A549 (cell line): Measurements from ENCODE around the gene ASB7. TPM values are rescaled to one million over a fixed set of nuclear protein-coding genes. Genes with fewer than 3 reads are reported as not detected.
A peak's percentile ranks its signal among the peaks of the same experiment; 100 is the strongest.
"Not testable (repeated sequence)": the region's sequence is repeated elsewhere in the genome, so short reads cannot be mapped to it uniquely, and the experiment has no call there.

Experiments used
- ATAC-seq, 2 experiments: fragments of 200-7000 bp in 1 of 2; fragments of >200 bp in 1 of 2; cut with Nextera tagmentation in 1 of 2; cut with Tn5 transposase in 1 of 2; 3 replicates each; pipeline versions ENCODE4 v1.8.0 to v1.9.1; 2018 to 2020; ENCODE audit warnings: mild to moderate bottlenecking in 1 of 2, moderate library complexity in 1 of 2
- CTCF ChIA-PET: fragments of 300-600 bp; sonication (Branson Sonifier 250); formaldehyde crosslinking; extraction: SDS; loops from one replicate; lab custom pipeline; 2021; ENCODE audit warnings: antibody characterized with exemption, inconsistent platforms; lab: Yijun Ruan, JAX
- POLR2A ChIA-PET: fragments of 350-600 bp; formaldehyde crosslinking; extraction: SDS; loops from one replicate; lab custom pipeline; 2021; ENCODE audit warnings: antibody characterized with exemption, inconsistent platforms; lab: Yijun Ruan, JAX
- DNase-seq, 2 experiments: peaks; one replicate each; pipeline versions ENCODE4 v3.0.0 to v3.0.0-alpha.2; 2011 to 2016; ENCODE audit warnings: low read depth in 1 of 2, low spot score in 1 of 2
- FAIRE-seq: peaks from 2 replicates; lab custom pipeline; 2011; peaks lifted over from hg19 to GRCh38; lab: Jason Lieb, UNC
- H3K27ac ChIP-seq, 2 experiments: fragments of >200 bp; sonication (Bioruptor Twin); formaldehyde crosslinking; 3 replicates each; pipeline ENCODE4 v1.5.1; 2016 to 2017
- H3K4me1 ChIP-seq: fragments of >200 bp; sonication (Bioruptor Twin); formaldehyde crosslinking; 3 replicates; pipeline ENCODE4 v1.6.1; 2016
- H3K4me2 ChIP-seq: fragments of >200 bp; sonication (Bioruptor Twin); formaldehyde crosslinking; 3 replicates; pipeline ENCODE4 v1.6.1; 2016
- H3K4me3 ChIP-seq: fragments of >200 bp; sonication (Bioruptor Twin); formaldehyde crosslinking; 3 replicates; pipeline ENCODE4 v1.5.1; 2016
- H3K9me3 ChIP-seq: fragments of >200 bp; sonication (Bioruptor Twin); formaldehyde crosslinking; 3 replicates; pipeline ENCODE4 v1.6.1; 2016
- CBX2 ChIP-seq: fragments of 200-600 bp; sonication (generic); IDR thresholded peaks from 2 replicates; pipeline ENCODE4 v1.6.1; 2016; ENCODE audit warnings: low read depth, mild to moderate bottlenecking, borderline replicate concordance
- CTCF ChIP-seq: fragments of >200 bp; sonication (Bioruptor Twin); formaldehyde crosslinking; IDR thresholded peaks from 3 replicates; pipeline ENCODE4 v1.5.1; 2016
- EHF ChIP-seq: fragments of 250-450 bp; sonication (Bioruptor Pico); IDR thresholded peaks from 2 replicates; pipeline ENCODE4 v1.5.0; 2020; ENCODE audit warnings: mild to moderate bottlenecking
- HES2 ChIP-seq: fragments of >200 bp; sonication (Bioruptor Twin); formaldehyde crosslinking; IDR thresholded peaks from 2 replicates; pipeline ENCODE4 v1.6.1; 2016
- HEYL ChIP-seq: fragments of 250-450 bp; sonication (Bioruptor Pico); IDR thresholded peaks from 2 replicates; pipeline ENCODE4 v1.8.0; 2021; ENCODE audit warnings: mild to moderate bottlenecking, moderate library complexity
- HMGXB4 ChIP-seq: fragments of 250-450 bp; sonication (Bioruptor Pico); IDR thresholded peaks from 2 replicates; pipeline ENCODE4 v1.5.0; 2021; ENCODE audit warnings: mild to moderate bottlenecking, moderate library complexity, borderline replicate concordance
- HOXB13 ChIP-seq: fragments of 250-450 bp; sonication (Bioruptor Pico); IDR thresholded peaks from 2 replicates; pipeline ENCODE4 v1.5.0; 2020; ENCODE audit warnings: low read depth, mild to moderate bottlenecking, moderate library complexity
- JUN ChIP-seq, 2 experiments: fragments of >200 bp; sonication (Bioruptor Twin); formaldehyde crosslinking; IDR thresholded peaks; 2 replicates in 1 of 2; 3 replicates in 1 of 2; pipeline ENCODE4 v1.6.1; 2016 to 2017
- MYC ChIP-seq: IDR thresholded peaks from 2 replicates; pipeline ENCODE4 v1.6.1; 2012; ENCODE audit warnings: mild to moderate bottlenecking, inconsistent platforms, low read length, improper control_type of control experiment, borderline replicate concordance
- NPAS2 ChIP-seq: fragments of 250-450 bp; sonication (Bioruptor Pico); IDR thresholded peaks from 2 replicates; pipeline ENCODE4 v1.8.0; 2022; ENCODE audit warnings: mild to moderate bottlenecking, moderate library complexity, borderline replicate concordance
- PBX3 ChIP-seq: IDR thresholded peaks from 2 replicates; pipeline ENCODE4 v1.6.1; 2012
- PHF8 ChIP-seq: fragments of 200-600 bp; sonication (generic); IDR thresholded peaks from 2 replicates; pipeline ENCODE4 v1.6.1; 2016; ENCODE audit warnings: low read depth, mild to moderate bottlenecking, antibody characterized with exemption, moderate library complexity, borderline replicate concordance
- POLR2A ChIP-seq: IDR thresholded peaks from 2 replicates; pipeline ENCODE4 v1.6.1; 2012; ENCODE audit warnings: mild to moderate bottlenecking, low read length
- RARB ChIP-seq: fragments of 250-450 bp; sonication (Bioruptor Pico); IDR thresholded peaks from 2 replicates; pipeline ENCODE4 v1.8.0; 2021; ENCODE audit warnings: mild to moderate bottlenecking, moderate library complexity
- ZFP36 ChIP-seq: fragments of 450-650 bp; IDR thresholded peaks from 2 replicates; pipeline ENCODE4 v1.6.1; 2014; ENCODE audit warnings: borderline replicate concordance; ENCODE audit not compliant: partially characterized antibody
- WGBS: methylation state at CpG from one replicate; pipeline ENCODE4 v1.1.6; 2017; ENCODE audit errors: missing lambda C conversion rate; 5-methylcytosine and 5-hydroxymethylcytosine counted together
- polyA plus RNA-seq, 4 experiments: library from polyadenylated mRNA; depleted of rRNA in 3 of 4; stranded (reverse); fragments of >200 nt; fragmentation: RNase III in 1 of 4; extraction: RNeasy Plus Mini Kit Qiagen cat#74134 plus additional on column Dnase treatment in 1 of 4; gene quantifications; 2 replicates in 3 of 4; 3 replicates in 1 of 4; pipeline ENCODE4 v1.2.3, GENCODE V29; 2011 to 2017

ASB7 gene
- polyA plus RNA-seq, 2 of the 4 experiments (the other 2 are of a cell fraction): 9.2 to 21.6 TPM

GRCh38 chr15:100580414-100580813 is 22.0 kb upstream of the ASB7 start:
- FAIRE-seq (no peak), ATAC-seq (no peak), DNase-seq (no peak)
- Histone ChIP-seq H3K4me2 (no peak overlapping the region), H3K4me3 (no peak overlapping the region), H3K4me1 (no peaks in the 10 kb centered on the region), H3K9me3 (no peaks in the 10 kb centered on the region), H3K27ac (no peak overlapping the region)
- ChIA-PET CTCF (no interaction called here), POLR2A (no interaction called here)
- WGBS: 84% methylated on average over 4 of the region's 4 CpGs
- TF ChIP-seq RARB (CRISPR knock-in tag): no peak
- no peak for TF ChIP-seq PBX3
- no peak for TF ChIP-seq PHF8
- no peak for TF ChIP-seq HES2
- TF ChIP-seq EHF (CRISPR knock-in tag): no peak
- TF ChIP-seq HEYL (CRISPR knock-in tag): no peak
- no peak for TF ChIP-seq HMGXB4 (CRISPR knock-in tag)
- TF ChIP-seq CTCF: no peak
- TF ChIP-seq CBX2: no peak
- no peak for TF ChIP-seq NPAS2 (CRISPR knock-in tag)
- TF ChIP-seq MYC: no peak
- no peak for TF ChIP-seq ZFP36
- no peak for TF ChIP-seq JUN (IDR thresholded peaks at IDR 0.05)
- no peak for TF ChIP-seq HOXB13
- TF ChIP-seq, all 56 proteins: peak for 0

GRCh38 chr15:100588638-100589242 is 13.6 kb upstream of the ASB7 start:
- ATAC-seq (no peak), DNase-seq (peak in 1 of 2 experiments; percentile 52), FAIRE-seq (no peak)
- ChIA-PET CTCF (interaction anchor here (1.4 to 2.6 kb wide), 3 partner anchors 11 to 250 kb away, joined by 3 to 9 read pairs (median 3); no protein-coding TSS in a partner anchor), POLR2A (no interaction called here)
- H3K4me1 ChIP-seq: no peaks in the 10 kb centered on the region
- peak; percentile 95 for TF ChIP-seq ZFP36
- no peak for TF ChIP-seq POLR2A
- no peak overlapping the region for H3K4me3 ChIP-seq
- no peak overlapping the region for H3K27ac ChIP-seq
- H3K4me2 ChIP-seq: no peak overlapping the region
- peaks cover 28% of the 10 kb centered on the region for H3K9me3 ChIP-seq
- WGBS: 29% methylated on average over 1 of the region's 1 CpG

GRCh38 chr15:100591163-100591562 is 11.2 kb upstream of the ASB7 start:
- CTCF ChIA-PET: interaction anchor here (2.6 kb wide), 1 partner anchor 241 kb away, joined by 9 read pairs; no protein-coding TSS in a partner anchor
- FAIRE-seq: not testable (repeated sequence)

More at GRCh38 chr15:100591163-100591562, 11.2 kb upstream of the ASB7 start:
- H3K9me3 ChIP-seq: peaks cover 28% of the 10 kb centered on the region
- H3K4me1 ChIP-seq, H3K27ac ChIP-seq, POLR2A ChIA-PET, H3K4me3 ChIP-seq, H3K4me2 ChIP-seq, DNase-seq, ATAC-seq: not testable (repeated sequence)
- 87% methylated on average over 2 of the region's 2 CpGs for WGBS
